GM20000 (cell line): ENCODE measurements around the gene URI1.

ENCODE experiments used
- DNase-seq: peaks from one replicate; pipeline ENCODE4 v3.0.0; 2012; ENCODE audit warnings: low spot score
- TF ChIP-seq, protein P1 (sequence below): IDR thresholded peaks from 2 replicates; pipeline ENCODE4 v1.5.1; 2012; ENCODE audit warnings: mild to moderate bottlenecking, control low read depth; ENCODE audit errors: extremely low read depth, missing control alignments

The URI1 gene

DNA sequence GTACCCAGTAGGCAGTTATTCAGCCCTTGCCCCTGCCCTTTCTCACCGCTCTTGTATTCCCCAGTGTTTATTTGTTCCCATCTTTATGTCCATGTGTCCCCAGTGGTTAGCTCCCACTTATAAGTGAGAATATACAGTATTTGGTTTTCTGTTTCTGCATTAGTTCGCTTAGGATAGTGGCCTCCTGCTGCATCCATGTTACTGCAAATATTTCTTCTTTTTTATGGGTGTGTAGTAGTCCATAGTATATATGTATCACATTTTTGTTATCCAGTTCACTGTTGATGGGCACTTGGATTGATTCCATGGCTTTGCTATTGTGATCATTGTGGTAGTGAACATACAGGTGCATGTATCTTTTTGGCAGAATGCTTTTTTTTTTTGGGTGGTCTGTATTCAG is 32.7 kb downstream of the URI1 start:
- no peak for DNase-seq
- TF ChIP-seq, protein P1, sequence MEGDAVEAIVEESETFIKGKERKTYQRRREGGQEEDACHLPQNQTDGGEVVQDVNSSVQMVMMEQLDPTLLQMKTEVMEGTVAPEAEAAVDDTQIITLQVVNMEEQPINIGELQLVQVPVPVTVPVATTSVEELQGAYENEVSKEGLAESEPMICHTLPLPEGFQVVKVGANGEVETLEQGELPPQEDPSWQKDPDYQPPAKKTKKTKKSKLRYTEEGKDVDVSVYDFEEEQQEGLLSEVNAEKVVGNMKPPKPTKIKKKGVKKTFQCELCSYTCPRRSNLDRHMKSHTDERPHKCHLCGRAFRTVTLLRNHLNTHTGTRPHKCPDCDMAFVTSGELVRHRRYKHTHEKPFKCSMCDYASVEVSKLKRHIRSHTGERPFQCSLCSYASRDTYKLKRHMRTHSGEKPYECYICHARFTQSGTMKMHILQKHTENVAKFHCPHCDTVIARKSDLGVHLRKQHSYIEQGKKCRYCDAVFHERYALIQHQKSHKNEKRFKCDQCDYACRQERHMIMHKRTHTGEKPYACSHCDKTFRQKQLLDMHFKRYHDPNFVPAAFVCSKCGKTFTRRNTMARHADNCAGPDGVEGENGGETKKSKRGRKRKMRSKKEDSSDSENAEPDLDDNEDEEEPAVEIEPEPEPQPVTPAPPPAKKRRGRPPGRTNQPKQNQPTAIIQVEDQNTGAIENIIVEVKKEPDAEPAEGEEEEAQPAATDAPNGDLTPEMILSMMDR, result no peak

DNA sequence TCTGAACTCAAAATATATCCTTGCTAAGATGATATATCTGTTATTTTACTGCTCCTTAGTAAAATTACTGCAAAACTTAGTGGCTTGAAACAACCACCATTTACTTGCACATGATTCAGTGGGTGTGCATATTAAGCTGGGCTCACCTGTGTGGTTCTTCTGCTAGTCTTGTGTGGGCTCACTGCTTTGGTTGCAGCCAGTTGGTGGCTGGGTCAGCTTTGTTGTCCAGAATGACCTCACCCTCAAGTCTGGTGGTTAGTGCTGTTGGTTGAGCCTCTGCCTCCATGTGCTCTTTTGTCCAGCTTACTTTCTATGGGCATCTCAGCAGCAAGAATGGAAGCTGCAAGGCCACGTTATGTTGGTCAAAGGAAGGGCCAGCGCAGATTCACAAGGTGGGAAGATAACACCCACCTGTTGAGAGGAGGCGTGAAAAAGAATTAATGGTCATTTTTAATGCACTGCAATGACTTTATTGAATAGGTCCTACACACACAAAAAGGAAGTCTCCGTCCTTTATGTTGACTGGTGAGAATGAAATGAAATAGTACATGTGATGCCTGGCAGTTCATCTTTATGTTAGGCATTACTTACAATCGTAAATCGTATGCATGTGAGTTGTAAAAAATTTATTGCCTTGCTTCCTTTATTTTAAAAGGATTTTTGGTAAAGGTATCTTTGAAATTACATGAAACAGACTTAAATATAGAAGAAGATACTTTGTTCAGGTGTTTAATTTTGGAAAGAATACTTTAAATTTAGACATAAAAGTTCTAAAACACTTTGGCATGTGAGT is 34.3 kb downstream of the URI1 start:
- TF ChIP-seq, protein P1, result no peak
- DNase-seq, result no peak

DNA sequence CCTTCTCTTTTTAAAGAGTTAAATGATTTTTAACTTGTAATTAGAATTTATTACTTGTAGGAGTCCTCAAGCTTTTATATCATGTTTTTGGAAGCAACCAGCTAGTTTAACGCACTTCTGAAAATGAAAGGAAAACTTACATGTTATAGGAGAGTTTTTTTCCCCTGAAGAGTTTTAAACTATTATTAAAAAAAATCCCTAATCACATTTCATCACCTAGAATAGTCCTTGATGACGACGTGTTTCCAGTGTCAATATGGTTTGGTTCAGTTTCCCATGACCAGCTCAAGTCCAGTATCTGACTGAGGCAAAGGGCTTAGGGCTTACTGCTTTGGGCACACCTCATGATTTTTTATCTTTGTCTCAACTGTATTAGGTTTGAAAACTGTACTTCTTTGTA is 36.0 kb downstream of the URI1 start:
- TF ChIP-seq, protein P1, result no peak
- DNase-seq, result peak; percentile 9

DNA sequence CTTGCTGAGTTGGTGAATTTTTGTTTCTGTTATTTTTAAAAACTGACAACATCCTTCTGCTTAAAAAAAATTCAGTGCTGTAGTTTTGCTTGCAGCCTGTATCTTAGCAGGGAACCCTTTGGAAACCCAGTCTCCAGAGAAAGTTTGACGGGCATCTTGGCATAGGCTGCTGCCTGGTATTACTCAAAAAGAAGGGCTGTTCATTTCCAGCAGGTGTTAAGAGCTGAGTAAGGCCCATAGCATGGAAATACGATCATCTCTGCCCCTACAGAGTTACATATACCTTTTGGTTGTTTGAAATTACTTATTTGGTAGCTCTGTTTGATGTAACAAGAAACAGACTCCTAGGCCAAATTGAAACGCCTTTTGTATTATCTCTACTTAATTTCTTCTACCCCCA is 41.5 kb downstream of the URI1 start:
- TF ChIP-seq, protein P1, result no peak
- no peak for DNase-seq

DNA sequence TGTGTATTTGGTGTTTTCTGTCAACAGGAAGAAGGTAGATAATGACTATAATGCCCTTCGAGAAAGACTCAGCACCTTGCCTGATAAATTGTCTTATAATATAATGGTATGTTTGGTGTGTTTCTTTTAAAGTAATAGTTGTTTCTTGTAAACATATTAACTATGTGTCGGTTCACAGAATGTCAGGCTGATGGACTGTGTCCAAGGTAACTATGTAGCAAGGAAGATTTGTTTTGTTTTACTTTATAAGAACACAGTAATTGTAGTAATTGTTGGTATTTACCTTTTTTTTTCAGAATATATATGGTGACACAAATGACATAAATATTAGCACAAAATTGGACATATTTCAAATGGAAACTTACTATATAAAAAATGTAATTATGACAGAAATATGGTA is 43.2 kb downstream of the URI1 start:
- no peak for DNase-seq
- TF ChIP-seq, protein P1, result no peak

DNA sequence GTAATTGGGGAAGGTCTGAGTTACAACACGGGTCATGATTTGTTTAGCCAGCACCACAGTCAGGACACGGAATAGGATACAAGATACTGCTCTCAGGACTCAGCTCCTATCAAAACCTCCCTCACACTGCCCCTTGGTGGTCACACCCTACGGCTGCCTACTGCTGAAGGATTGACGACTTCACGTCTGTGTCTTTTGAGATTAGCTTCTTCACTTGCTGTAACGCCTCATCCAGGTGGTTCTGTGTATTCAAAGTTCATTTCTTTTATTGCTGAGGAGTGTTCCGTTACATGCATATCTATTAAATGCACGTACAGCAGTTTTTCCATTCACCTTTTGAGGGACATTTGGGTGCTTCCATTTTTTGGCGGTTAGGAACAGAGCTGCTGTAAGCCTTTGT is 46.3 kb downstream of the URI1 start:
- DNase-seq, result no peak
- TF ChIP-seq, protein P1, result no peak

DNA sequence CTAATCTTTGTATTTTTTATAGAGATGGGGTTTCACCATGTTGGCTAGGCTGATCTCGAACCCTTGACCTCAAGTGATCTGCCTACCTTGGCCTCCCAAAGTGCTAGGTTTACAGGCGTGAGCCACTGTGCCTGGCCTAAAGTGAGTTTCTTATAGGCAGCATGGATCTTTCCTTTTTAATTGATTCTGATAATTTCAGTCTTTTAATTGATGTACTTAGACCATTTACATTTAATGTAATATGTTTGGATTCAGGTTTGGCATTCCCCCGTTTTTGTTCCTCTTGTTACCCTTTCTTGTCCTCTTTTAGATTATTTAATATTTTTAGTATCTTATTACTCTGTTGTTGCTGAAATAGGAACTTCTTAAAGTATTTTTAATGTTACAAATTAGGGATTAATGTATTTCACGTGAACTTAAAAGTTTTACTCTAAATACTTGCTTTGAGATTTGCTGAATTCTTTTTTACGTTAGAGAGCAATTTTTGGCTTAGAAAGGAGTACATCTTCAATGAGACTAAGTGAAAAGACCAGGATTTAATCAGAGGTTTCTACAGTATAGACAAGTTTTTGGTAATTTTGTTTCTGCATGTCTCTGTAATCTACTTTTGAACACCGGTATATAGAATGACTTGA is 50.3 kb downstream of the URI1 start:
- TF ChIP-seq, protein P1, result no peak
- no peak for DNase-seq
